NT2/D1 (cell line): ENCODE measurements around the gene MYO5A.

Experiments used
- YY1 ChIP-seq: IDR thresholded peaks from 2 replicates; pipeline ENCODE4 v1.6.1; 2011; ENCODE audit not compliant: insufficient read length, insufficient read depth
- ZNF274 ChIP-seq: IDR thresholded peaks from 2 replicates; pipeline ENCODE4 v1.6.1; 2011; ENCODE audit warnings: mild to moderate bottlenecking, low read depth, low read length

GRCh38 chr15:52523647-52524046 is 5.0 kb downstream of the MYO5A start:
- TF ChIP-seq ZNF274 = no peak
- no peak for TF ChIP-seq YY1
